Vagina (tissue), 2 donors: ENCODE data around the gene TCF7L1.

Source experiments
- POLR2A ChIP-seq, 2 donors: fragments of 450-650 bp; IDR thresholded peaks; one replicate each; pipeline ENCODE4 v1.6.1; 2017; ENCODE audit warnings: antibody characterized with exemption in 2 of 2, mild to moderate bottlenecking in 2 of 2, moderate library complexity in 2 of 2
- POLR2AphosphoS5 ChIP-seq, 2 donors: sonication (generic); formaldehyde crosslinking; IDR thresholded peaks; one replicate each; pipeline ENCODE4 v1.9.0; 2017; ENCODE audit warnings: antibody characterized with exemption in 2 of 2, mild to moderate bottlenecking in 2 of 2, low read depth in 1 of 2; ENCODE audit not compliant: insufficient read depth in 1 of 2
- TF ChIP-seq, protein P1 (sequence below), 3 experiments: fragments of 450-650 bp in 2 of 3; fragments of 200-600 bp in 1 of 3; sonication (generic) in 1 of 3; IDR thresholded peaks; one replicate each; pipeline ENCODE4 v1.5.1; 2017 to 2019; ENCODE audit warnings: antibody characterized with exemption in 3 of 3, mild to moderate bottlenecking in 2 of 3, moderate library complexity in 2 of 3

DNA sequence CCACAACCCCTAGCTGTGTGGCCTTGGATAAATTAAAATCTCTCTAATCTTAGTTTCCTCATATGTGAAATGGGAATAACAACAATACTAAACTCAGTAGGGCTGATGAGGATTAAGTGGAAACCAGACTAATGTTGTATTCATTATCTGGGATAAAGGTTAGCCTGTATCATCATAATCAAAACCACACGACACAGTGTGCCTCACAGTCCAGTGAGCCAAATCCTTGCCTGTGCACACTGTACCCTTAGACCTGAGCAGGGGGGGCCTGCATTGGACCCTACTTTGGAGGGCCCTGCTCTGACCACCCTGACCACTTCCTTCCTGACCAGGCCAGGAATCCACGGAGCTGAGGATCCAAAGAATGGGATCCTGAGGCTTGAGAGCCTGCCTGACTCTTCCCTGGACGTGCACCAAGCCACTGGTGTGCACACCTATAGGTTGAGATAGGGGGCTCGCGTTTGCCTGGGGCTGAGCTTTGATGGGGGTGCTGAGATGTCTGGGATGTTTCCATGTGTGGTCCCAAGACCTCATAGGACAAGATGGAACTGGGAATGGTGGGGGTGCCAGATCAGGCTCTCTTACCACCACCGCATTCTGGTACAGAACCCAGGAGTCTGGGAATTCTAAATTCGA lies 124.9 kb downstream of the TCF7L1 start:
- TF ChIP-seq, protein P1, sequence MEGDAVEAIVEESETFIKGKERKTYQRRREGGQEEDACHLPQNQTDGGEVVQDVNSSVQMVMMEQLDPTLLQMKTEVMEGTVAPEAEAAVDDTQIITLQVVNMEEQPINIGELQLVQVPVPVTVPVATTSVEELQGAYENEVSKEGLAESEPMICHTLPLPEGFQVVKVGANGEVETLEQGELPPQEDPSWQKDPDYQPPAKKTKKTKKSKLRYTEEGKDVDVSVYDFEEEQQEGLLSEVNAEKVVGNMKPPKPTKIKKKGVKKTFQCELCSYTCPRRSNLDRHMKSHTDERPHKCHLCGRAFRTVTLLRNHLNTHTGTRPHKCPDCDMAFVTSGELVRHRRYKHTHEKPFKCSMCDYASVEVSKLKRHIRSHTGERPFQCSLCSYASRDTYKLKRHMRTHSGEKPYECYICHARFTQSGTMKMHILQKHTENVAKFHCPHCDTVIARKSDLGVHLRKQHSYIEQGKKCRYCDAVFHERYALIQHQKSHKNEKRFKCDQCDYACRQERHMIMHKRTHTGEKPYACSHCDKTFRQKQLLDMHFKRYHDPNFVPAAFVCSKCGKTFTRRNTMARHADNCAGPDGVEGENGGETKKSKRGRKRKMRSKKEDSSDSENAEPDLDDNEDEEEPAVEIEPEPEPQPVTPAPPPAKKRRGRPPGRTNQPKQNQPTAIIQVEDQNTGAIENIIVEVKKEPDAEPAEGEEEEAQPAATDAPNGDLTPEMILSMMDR (IDR thresholded peaks at IDR 0.05) = no peak
- no peak for TF ChIP-seq POLR2A (IDR thresholded peaks at IDR 0.05)
- no peak for TF ChIP-seq POLR2AphosphoS5 (IDR thresholded peaks at IDR 0.05; ENCODE audit: insufficient read depth in 1 of 2, low read depth in 1 of 2)
